HG03066 (cell line): ENCODE data around the gene ZNF821.
"Not testable (repeated sequence)": the region's sequence is repeated elsewhere in the genome, so short reads cannot be mapped to it uniquely, and the experiment has no call there.

ENCODE experiments used
- ATAC-seq: cut with Tn5 transposase; IDR thresholded peaks from one replicate; pipeline ENCODE4 v1.9.1; 2021; ENCODE audit warnings: low read depth; ENCODE audit not compliant: unreplicated experiment

Gene ZNF821

GRCh38 chr16:71863995-71864394 lies 20.0 kb downstream of the ZNF821 start:
- ATAC-seq, result no peak

DNA sequence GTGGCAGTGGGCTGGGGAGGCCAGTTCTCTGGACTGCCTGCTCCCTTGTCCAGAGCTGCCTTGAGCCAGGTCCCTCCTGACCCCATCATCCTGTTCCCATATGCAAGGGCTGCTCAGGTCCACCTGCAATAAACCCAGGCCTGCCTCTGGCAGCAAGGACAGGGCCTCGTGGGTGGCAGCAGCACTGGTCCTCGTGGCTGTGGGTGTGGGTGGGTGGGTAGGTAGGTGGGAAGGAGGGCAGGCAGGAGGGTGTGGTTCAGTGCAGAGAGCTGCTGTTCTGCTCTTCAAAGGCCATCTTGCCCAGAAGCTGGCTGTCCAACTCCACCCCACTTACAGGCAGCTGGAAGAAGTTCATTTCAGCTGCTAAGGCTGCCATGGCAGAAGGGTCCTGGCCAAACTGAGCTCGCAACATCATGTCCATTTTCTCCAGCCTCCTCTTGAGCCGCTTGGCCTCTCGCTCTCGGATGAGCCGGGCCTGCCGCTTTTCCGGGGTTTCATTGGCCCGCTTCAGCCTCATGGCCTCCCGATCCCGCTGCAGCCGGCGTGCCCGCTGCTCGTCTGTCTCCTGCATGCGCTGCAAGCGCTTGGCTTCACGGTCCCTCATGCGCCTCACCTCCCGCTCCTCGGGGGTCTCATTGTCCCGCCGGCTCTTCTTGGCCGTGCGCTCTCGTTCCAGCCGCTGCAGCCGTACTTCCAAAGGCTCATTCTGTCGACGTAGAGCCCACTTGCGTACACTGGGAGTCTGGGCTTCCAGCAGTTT lies 24.0 kb downstream of the ZNF821 start:
- no peak for ATAC-seq

DNA sequence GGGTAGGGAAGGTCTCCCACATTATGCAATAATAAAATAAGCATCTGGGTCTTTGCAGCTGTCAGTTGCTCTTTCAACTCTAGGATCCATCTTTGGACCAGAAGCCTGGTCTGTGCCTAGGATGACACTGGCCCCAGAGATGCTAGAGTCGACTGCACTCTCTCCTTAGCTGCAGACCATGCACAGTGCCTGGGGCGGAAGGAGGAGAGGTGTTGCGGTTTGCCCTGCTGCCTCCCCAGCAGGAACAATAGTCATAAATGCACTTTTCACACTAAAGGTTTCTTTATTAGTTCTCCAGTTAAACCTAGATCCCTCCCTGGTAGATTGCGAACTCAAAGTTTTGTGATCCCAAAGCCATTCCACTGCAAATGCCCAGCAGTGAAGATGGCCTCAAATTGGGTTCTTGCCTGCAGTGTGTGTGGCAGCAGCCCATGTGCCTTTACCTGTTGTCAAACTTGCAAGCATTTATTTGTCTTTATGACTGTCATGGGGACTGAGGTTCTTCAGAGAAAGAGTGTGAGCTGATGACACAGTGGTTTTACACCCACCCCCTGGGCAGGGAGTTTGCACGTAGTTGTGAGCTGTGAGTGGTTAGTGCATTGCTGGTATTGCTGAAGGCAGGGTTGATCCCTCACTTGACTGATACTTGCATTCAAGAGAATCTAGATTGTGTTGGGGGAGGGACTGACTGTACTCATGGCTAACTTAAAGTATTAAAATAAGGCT lies 27.9 kb downstream of the ZNF821 start:
- ATAC-seq, result no peak

GRCh38 chr16:71854369-71854948 lies 29.5 kb downstream of the ZNF821 start:
- no peak for ATAC-seq

DNA sequence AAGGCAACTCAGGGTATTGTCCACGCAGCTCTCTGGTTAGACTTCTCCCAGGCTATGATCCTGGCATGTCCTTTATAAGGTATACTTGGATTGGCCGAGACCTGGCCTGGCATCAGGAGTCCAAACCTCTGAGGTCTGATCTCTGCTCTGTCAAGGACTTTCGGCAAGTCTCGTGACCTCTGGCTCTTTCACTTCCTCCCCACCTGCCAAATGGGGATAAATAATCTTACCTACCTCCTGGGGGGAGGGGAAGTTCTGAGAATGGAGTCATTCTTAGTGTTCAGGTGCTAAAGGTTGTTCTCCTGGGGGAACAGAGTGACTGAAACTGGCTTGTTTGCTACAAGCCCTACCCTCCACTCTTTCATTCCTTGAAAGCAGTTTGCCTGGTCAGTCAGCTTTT lies 30.6 kb downstream of the ZNF821 start:
- ATAC-seq, result no peak

DNA sequence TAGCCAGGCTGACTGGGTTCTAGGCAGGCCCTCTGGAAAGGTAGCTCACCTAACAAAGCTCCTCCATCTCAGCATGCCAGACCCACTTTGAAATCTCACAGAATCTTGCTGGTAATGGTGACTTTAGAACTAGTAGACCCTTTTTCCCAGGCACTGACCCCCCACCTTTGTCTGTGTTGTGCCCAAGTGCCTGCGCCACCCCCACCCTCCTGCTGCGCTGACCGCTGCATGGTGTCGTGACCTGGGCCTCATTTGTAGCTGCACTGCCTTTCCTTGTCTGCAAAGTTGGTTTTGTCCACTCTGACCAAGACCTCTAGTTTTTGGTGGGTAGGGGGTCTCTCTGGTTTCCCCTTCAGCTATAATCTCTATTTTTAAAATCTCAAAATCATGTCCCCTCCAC lies 31.4 kb downstream of the ZNF821 start:
- ATAC-seq, result no peak

DNA sequence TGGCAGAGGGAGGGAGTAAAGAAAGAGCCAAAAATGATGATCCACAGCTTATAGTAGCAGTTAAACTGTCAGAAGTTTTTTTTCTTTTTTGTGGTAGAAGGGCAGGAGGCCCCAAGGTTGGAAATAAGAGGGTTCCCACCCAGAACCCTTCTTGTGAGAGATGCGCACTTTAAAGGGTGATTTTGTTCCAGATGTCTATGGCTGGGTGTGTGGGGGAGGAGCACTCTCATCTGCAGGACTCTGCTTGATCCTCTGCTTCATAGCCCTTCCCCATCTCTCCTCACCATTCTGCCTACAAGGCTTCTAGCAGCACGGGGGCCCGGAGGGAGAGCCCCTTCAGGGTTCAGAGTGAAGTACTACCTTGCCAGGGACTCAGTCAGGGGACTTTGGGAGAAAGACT lies 31.8 kb downstream of the ZNF821 start:
- ATAC-seq, result no peak

- no peak for ATAC-seq
Measured at GRCh38 chr16:71851746-71852145, 32.2 kb downstream of the ZNF821 start.

DNA sequence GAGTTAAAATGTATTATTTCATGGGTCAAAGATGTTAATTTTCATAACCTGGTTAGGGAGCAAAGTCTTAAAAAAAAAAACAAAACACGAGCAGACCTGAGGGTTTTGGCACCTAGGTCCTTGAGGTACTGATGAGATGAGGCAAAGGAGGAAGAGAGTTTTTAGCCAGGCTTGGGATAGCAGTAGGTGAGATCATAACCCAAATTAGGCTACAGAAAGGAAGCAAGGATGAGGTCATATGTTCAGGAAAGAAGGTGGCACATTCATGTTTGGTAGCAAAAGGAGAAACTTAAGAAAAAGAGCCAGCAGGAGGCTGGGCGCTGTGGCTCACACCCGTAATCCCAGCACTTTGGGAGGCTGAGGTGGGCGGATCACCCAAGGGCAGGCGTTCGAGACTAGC lies 35.4 kb downstream of the ZNF821 start:
- ATAC-seq, result no peak

DNA sequence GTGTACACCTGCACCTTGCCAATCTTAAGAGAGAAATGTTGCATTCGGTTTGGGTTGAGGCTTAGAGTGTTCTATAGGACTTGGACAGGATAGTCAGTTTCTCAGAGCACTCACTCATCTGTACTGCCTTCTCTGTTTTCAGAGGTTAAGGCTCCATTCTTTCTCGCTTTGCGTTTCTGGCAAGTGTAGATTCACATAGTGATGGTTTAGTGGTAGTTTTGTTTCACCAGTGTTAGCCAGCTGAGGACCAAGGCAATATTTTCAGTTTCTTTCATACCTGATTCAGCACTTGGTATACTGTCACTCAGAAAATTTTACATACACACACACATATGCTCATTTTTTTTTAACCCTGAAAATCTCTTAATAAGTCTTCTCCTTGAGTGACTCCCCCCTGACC lies 36.9 kb downstream of the ZNF821 start:
- ATAC-seq, result no peak

DNA sequence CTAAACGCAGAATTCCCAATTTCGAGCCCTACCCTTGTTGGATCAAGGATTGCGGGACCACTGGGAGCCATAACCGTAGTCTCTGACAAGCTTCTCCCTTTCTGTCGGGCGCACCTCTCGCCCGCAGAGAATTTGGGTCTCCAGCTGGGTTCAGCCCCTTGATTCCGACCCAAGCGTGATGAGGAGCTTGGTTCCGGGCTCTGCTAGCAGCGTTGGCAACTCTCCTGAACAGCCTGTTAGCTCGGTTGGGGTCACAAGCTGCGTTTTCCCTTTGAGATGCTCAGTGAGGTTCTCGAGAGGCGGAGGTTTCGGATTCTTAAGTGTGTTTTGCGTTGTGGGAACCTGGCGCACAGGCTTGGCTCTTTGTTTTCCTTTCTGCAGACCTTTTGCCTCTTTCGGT lies 37.6 kb downstream of the ZNF821 start:
- ATAC-seq, result no peak

GRCh38 chr16:71845639-71846430 lies 38.1 kb downstream of the ZNF821 start, which contains the start of gene ATXN1L:
TSS of gene ATXN1L (plus strand) at chr16:71845976. CDS start at chr16:71849741, 3,765 bp downstream.
- peak; percentile 51 for ATAC-seq

DNA sequence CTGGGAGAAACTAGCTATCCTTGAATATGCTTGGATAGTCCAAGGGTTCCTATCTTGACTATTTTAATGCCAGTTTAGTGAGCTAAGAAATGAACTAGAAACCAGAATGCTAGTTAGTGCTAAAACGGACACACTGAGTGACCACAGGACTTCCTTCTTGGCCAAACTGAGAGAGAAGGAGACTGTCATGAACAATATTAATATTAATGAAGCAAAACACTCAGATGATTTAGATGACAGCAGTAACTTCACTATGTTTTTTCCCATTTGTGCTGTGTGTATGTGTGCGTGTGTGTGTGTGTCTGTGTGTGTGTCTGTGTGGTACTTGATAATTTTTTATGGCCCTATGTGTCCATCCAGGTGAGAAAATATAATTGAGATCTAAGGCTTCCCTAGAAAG lies 40.4 kb downstream of the ZNF821 start:
- peak; percentile 33 for ATAC-seq

- ATAC-seq, result no peak
Measured at GRCh38 chr16:71840052-71840451, 43.9 kb downstream of the ZNF821 start.

DNA sequence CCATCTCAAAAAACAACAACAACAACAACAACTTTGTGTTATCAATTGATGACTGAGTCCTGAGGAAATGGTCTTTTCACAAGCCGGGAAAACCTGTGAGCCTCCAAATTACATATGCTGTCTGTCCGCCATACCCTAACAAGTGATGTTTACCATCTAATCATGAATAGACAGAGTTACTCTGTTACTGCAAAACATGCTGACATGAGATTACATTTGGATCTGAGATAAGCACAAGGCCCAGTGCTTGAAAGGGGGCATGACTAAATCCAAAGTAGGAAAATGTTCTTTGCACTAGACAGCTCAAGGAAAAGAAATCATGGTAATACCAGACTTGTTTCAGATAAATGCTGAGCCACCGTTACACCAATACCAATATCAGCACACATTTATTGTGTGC lies 46.8 kb downstream of the ZNF821 start:
- no peak for ATAC-seq

DNA sequence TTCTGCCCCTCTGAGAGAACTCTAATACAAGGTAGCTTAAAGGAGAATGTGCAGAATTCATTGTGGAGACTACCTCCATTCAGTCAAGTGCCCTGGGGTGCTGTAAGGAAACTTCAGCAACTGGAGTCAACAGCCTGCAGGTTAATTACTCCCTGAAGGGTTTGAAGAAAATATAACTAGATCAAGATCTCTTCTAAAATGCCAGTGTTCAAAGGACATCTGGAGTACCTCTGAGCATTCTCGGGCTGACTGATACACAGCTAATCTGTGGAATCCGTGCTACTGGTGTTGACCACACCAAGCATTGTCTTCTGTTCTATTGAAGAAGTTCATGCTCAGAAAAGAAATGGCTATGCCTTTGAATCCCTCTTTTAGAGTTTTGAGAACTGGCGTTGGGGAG lies 49.7 kb downstream of the ZNF821 start:
- no peak for ATAC-seq

- ATAC-seq, result not testable (repeated sequence)
Measured at GRCh38 chr16:71832112-71832511, 51.9 kb downstream of the ZNF821 start.

GRCh38 chr16:71831698-71832097 lies 52.3 kb downstream of the ZNF821 start:
- not testable (repeated sequence) for ATAC-seq

- no peak for ATAC-seq
Measured at GRCh38 chr16:71830359-71830758, 53.6 kb downstream of the ZNF821 start.

DNA sequence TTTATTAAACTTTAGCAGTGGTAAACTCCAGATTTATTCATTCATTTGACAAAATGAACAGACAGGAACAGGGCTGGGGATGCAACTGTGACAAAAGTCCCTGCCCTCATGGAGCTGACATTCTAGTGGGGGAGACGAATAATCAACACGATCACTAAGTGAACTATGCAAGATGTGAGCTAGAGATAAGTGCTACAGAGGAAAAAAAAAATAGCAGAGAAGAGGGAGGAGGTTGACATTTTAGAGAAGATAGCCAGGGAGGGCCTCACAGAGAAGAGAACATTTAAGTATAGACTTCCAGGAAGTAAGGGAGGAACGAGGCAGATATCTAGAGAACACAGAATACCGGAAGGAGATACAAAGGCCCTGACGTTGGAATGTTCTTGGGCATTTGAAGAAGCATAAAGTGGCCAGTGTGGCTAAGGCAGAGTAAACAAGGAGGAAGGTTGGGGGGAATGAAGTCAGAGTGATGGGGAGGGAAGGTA lies 57.4 kb downstream of the ZNF821 start:
- no peak for ATAC-seq

GRCh38 chr16:71817155-71817500 lies 66.9 kb downstream of the ZNF821 start:
- ATAC-seq, result peak; percentile 4
